Measurements from ENCODE around the gene SPTBN5.

DNA sequence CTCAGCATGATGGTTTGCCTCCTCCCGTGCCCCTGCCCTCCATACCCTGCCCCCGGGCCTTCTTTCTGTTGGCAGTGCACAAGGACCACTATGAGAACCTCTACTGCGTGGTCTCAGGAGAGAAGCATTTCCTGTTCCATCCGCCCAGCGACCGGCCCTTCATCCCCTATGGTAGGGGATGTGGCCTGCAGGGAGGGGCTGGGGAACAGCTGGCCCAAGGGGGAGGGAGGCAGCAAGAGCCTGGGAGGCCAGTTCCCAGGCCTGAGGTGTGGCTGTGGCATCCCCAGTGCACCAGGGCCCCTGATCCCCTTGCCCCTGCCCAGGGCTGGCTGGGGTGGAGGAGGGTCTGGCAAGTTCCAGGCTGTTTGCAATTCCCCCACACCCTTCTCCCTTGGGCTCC lies 57.8 kb downstream of the SPTBN5 start:
- TF ChIP-seq GATA1 (IDR thresholded peaks at IDR 0.05; ENCODE audit: low read depth, low read length) (no peak), POLR2A (IDR thresholded peaks at IDR 0.05; ENCODE audit: low read length) (no peak)

Measured in erythroblast (primary cell).